HFF-Myc (cell line): Measurements from ENCODE around the gene EPC1.

Experiments used
- DNase-seq: peaks from one replicate; pipeline ENCODE4 v3.0.0-alpha.2; 2011; ENCODE audit warnings: low read depth; ENCODE audit errors: extremely low read depth
- H3K4me3 ChIP-seq: replicated peaks from 2 replicates; pipeline ENCODE4 v1.5.1; 2011; ENCODE audit warnings: low read depth, mild to moderate bottlenecking, control low read depth, low read length
- TF ChIP-seq, protein P1 (sequence below): IDR thresholded peaks from 2 replicates; pipeline ENCODE4 v1.5.1; 2012; ENCODE audit warnings: mild to moderate bottlenecking, low read depth, low read length, control low read depth; ENCODE audit errors: missing control alignments

EPC1 gene

DNA sequence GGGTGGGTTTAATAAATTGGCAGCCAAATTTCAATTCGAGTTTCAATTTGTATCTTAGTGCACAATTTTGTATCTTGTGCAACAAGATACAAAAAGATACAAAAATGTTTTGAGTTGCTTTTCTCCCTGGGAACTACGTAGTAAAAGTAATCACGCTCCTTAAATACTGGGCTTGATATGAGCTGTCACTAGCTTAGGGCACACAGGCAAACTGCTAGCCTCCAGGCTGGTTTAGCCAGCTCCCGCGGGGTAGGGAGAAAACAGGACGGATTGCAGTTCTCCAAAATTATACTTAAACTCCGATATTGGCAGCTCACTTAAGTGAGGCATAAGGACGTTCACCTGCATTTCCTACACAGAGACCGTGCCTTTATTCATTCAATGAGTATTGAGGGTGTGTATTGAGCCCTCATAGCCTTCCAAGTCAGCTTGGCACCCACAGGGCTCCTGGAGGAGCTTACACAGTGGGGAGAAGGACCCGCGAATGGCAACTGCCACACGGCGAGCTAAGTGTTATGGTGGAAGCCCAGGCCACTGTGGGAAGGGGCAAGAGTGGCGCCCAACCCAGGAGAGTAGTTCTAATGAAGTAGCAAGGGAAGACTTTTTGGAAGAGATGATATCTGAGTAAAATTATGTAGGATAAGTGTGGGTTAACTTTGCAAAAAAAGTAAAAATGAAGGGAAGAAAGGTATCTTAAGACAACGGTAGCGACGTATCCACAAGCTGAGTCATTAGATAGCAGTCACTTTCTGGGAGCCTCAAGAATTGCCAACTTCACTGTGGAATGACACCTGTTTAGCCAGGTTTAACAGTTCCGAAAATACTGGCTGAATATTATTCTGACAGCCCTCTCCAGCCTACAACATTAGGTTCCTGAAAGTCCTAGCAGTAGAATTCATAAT, 1.6 kb upstream of the EPC1 start:
- H3K4me3 ChIP-seq, result no peak overlapping the region
- DNase-seq, result no peak
- TF ChIP-seq, protein P1, sequence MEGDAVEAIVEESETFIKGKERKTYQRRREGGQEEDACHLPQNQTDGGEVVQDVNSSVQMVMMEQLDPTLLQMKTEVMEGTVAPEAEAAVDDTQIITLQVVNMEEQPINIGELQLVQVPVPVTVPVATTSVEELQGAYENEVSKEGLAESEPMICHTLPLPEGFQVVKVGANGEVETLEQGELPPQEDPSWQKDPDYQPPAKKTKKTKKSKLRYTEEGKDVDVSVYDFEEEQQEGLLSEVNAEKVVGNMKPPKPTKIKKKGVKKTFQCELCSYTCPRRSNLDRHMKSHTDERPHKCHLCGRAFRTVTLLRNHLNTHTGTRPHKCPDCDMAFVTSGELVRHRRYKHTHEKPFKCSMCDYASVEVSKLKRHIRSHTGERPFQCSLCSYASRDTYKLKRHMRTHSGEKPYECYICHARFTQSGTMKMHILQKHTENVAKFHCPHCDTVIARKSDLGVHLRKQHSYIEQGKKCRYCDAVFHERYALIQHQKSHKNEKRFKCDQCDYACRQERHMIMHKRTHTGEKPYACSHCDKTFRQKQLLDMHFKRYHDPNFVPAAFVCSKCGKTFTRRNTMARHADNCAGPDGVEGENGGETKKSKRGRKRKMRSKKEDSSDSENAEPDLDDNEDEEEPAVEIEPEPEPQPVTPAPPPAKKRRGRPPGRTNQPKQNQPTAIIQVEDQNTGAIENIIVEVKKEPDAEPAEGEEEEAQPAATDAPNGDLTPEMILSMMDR, result no peak

GRCh38 chr10:32347363-32348022, 535 bp upstream of the EPC1 start:
- DNase-seq, result no peak
- peak overlapping the region; percentile 88 for H3K4me3 ChIP-seq
- TF ChIP-seq, protein P1, result no peak

- peak overlapping the region; percentile 88 for H3K4me3 ChIP-seq
- TF ChIP-seq, protein P1, result peak; percentile 99
- peak; percentile 83 for DNase-seq
Observed at GRCh38 chr10:32346134-32346550, 816 bp downstream of the EPC1 start.

- DNase-seq, result no peak
- TF ChIP-seq, protein P1, result no peak
- H3K4me3 ChIP-seq, result no peak overlapping the region
Observed at GRCh38 chr10:32341596-32341995, 5.4 kb downstream of the EPC1 start.

DNA sequence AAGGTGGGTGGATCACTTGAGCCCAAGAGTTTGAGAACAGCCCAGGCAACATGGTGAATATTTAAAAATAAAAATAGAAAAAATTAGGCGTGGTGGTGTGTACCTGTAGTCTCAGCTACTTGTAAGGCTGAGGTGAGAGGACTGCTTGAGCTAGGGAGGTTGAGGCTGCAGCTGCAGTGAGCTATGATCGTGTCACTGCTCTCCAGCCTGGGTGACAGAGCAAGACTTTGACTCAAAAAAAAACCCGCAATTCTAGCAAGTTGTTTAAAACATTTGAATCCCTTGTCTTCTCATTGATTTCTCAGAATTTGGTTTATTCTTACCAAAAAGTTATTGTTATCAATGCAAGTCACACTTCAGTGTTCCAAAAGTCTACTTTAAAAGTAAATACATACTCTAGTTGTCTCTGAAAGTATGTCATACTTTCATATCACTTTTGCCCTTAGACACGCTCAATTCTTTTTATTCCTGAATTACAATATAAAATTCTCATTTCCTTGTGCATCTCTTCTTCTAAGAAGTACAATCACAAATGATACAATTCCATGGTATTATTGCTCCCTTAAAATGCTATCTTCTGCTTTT, 6.3 kb downstream of the EPC1 start:
- TF ChIP-seq, protein P1, result no peak
- no peak for DNase-seq
- no peak overlapping the region for H3K4me3 ChIP-seq

GRCh38 chr10:32338262-32338661, 8.7 kb downstream of the EPC1 start:
- no peak overlapping the region for H3K4me3 ChIP-seq
- DNase-seq, result no peak
- TF ChIP-seq, protein P1, result no peak
